Endothelial cell (in vitro differentiated cells): ENCODE data around the gene KRTAP2-2. TPM values are rescaled to one million over a fixed set of nuclear protein-coding genes. Genes with fewer than 3 reads are reported as not detected.
"Not testable (repeated sequence)": the region's sequence is repeated elsewhere in the genome, so short reads cannot be mapped to it uniquely, and the experiment has no call there.

ENCODE experiments used
- DNase-seq: peaks from one replicate; pipeline ENCODE4 v3.0.0; 2021; ENCODE audit warnings: low spot score
- H3K27ac Mint-ChIP-seq: one replicate; pipeline ENCODE4 v1.8.0; 2021; ENCODE audit warnings: mixed read lengths, inconsistent platforms; ENCODE audit not compliant: unreplicated experiment
- H3K27me3 Mint-ChIP-seq: one replicate; pipeline ENCODE4 v1.8.0; 2021; ENCODE audit warnings: mild to moderate bottlenecking, moderate library complexity, mixed read lengths, inconsistent platforms; ENCODE audit not compliant: unreplicated experiment
- H3K36me3 Mint-ChIP-seq: one replicate; pipeline ENCODE4 v1.8.0; 2021; ENCODE audit warnings: mild to moderate bottlenecking, low read depth, mixed read lengths, inconsistent platforms; ENCODE audit not compliant: unreplicated experiment
- H3K4me1 Mint-ChIP-seq: one replicate; pipeline ENCODE4 v1.8.0; 2021; ENCODE audit warnings: mild to moderate bottlenecking, mixed read lengths, inconsistent platforms; ENCODE audit not compliant: unreplicated experiment
- H3K4me3 Mint-ChIP-seq: one replicate; pipeline ENCODE4 v1.8.0; 2021; ENCODE audit warnings: mild to moderate bottlenecking, mixed read lengths, inconsistent platforms; ENCODE audit not compliant: unreplicated experiment
- H3K9me3 Mint-ChIP-seq: one replicate; pipeline ENCODE4 v1.8.0; 2021; ENCODE audit warnings: mixed read lengths, inconsistent platforms; ENCODE audit not compliant: unreplicated experiment
- CTCF ChIP-seq: fragments of 200-600 bp; sonication (generic); IDR thresholded peaks from one replicate; pipeline ENCODE4 v1.5.0; 2021; ENCODE audit warnings: antibody characterized with exemption; ENCODE audit not compliant: unreplicated experiment
- total RNA-seq: library from RNA; stranded (reverse); fragmentation: NEBNext Ultra II Directional; extraction: Animal tissue kit (Norgen Biotek cat#: 25700); gene quantifications from one replicate; pipeline ENCODE4 v1.2.1, GENCODE V29; 2021; ENCODE audit not compliant: unreplicated experiment

KRTAP2-2 gene
- total RNA-seq, 1 donor from 2014 or later, result not detected

- Mint-ChIP-seq H3K9me3 (no peaks in the 10 kb centered on the region), H3K36me3 (no peaks in the 10 kb centered on the region), H3K27me3 (peaks cover 3% of the 10 kb centered on the region), H3K4me1 (no peaks in the 10 kb centered on the region), H3K4me3 (no peak overlapping the region), H3K27ac (no peak overlapping the region)
- DNase-seq, result no peak
- TF ChIP-seq CTCF, result no peak
Observed at GRCh38 chr17:41037853-41038350, 17.1 kb downstream of the KRTAP2-2 start.

- H3K4me3 Mint-ChIP-seq, H3K27me3 Mint-ChIP-seq, H3K27ac Mint-ChIP-seq, DNase-seq, H3K4me1 Mint-ChIP-seq, H3K36me3 Mint-ChIP-seq, H3K9me3 Mint-ChIP-seq: not testable (repeated sequence)
Observed at GRCh38 chr17:41034346-41034935, 20.6 kb downstream of the KRTAP2-2 start, which contains the start of gene KRTAP1-3. Gene KRTAP1-3 (minus strand): TSS chr17:41034874. CDS start chr17:41034821, 53 bp downstream.

GRCh38 chr17:41029633-41030245 is 25.3 kb downstream of the KRTAP2-2 start, which contains the start of gene KRTAP1-4:
Gene KRTAP1-4 (minus strand): TSS chr17:41030195. CDS start chr17:41030078, 117 bp downstream.
- no peaks in the 10 kb centered on the region for H3K36me3 Mint-ChIP-seq
- no peaks in the 10 kb centered on the region for H3K4me1 Mint-ChIP-seq
- no peak within 1 kb of the TSS for H3K27ac Mint-ChIP-seq
- no peak for DNase-seq
- no peak within 1 kb of the TSS for H3K4me3 Mint-ChIP-seq
- no peaks in the 10 kb centered on the region for H3K27me3 Mint-ChIP-seq
- no peaks in the 10 kb centered on the region for H3K9me3 Mint-ChIP-seq
- TF ChIP-seq CTCF, result no peak

- H3K4me3 Mint-ChIP-seq, result no peak within 1 kb of the TSS
- no peak within 1 kb of the TSS for H3K27ac Mint-ChIP-seq
- no peaks in the 10 kb centered on the region for H3K27me3 Mint-ChIP-seq
- H3K9me3 Mint-ChIP-seq, result no peaks in the 10 kb centered on the region
- no peak for DNase-seq
- H3K36me3 Mint-ChIP-seq, result no peaks in the 10 kb centered on the region
- no peak for TF ChIP-seq CTCF
- H3K4me1 Mint-ChIP-seq, result no peaks in the 10 kb centered on the region
Observed at GRCh38 chr17:41026715-41027471, 28.1 kb downstream of the KRTAP2-2 start, which contains the start of gene KRTAP1-5. Gene KRTAP1-5 (minus strand): TSS chr17:41027208. CDS start chr17:41027155, 53 bp downstream.

- TF ChIP-seq CTCF, result no peak
- Mint-ChIP-seq H3K27ac (no peak overlapping the region), H3K4me1 (no peaks in the 10 kb centered on the region), H3K4me3 (no peak overlapping the region), H3K9me3 (no peaks in the 10 kb centered on the region), H3K36me3 (no peaks in the 10 kb centered on the region), H3K27me3 (no peaks in the 10 kb centered on the region)
- DNase-seq, result no peak
Observed at GRCh38 chr17:41024697-41025096, 30.3 kb downstream of the KRTAP2-2 start.
